K562 (cell line): ENCODE data around the gene PIRT. TPM values are rescaled to one million over a fixed set of nuclear protein-coding genes. Genes with fewer than 3 reads are reported as not detected.

Source experiments
- ATAC-seq: fragments of 200-7000 bp; cut with Tn5 transposase; 3 replicates; pipeline ENCODE4 v1.9.1; 2020; ENCODE audit warnings: moderate library complexity
- BruUV-seq: library from RNA; stranded (reverse); fragments of 400-500 nt; replicated peaks from 2 replicates; lab custom pipeline; 2021; lab: Mats Ljungman, UMichigan
- CTCF ChIA-PET: fragments of 300-600 bp; formaldehyde crosslinking; extraction: SDS; loops from one replicate; lab custom pipeline; 2021; ENCODE audit warnings: low intra/inter-chr PET ratio; lab: Yijun Ruan, JAX
- POLR2A ChIA-PET: fragments of 300-600, 350-650 bp; sonication (Branson Sonifier 250); formaldehyde crosslinking; extraction: SDS; loops from one replicate; lab custom pipeline; 2021; ENCODE audit warnings: antibody characterized with exemption, inconsistent platforms; lab: Yijun Ruan, JAX
- DNase-seq, 4 experiments: peaks; one replicate each; pipeline versions ENCODE4 v3.0.0 to v3.0.0-alpha.2; 2011 to 2018; ENCODE audit warnings: low spot score in 3 of 4, mixed read lengths in 3 of 4; ENCODE audit errors: extremely low read depth in 1 of 4
- FAIRE-seq: peaks from 2 replicates; lab custom pipeline; 2011; peaks lifted over from hg19 to GRCh38; lab: Jason Lieb, UNC
- H2AFZ ChIP-seq: 2 replicates; pipeline ENCODE4 v1.6.0; 2011; ENCODE audit warnings: low read depth, low read length, control low read depth, inconsistent platforms
- H3K27ac ChIP-seq: fragments of 200-600 bp; 3 replicates; pipeline ENCODE4 v1.8.0; 2011; ENCODE audit warnings: low read depth, mild to moderate bottlenecking, control low read depth, inconsistent platforms, low read length, moderate library complexity, mixed read lengths; ENCODE audit errors: extremely low read depth
- H3K27me3 ChIP-seq, 2 experiments: fragments of 300-600 bp in 1 of 2; 2 replicates in 1 of 2; 3 replicates in 1 of 2; pipeline versions ENCODE4 v1.6.0 to v1.8.0; 2011; ENCODE audit warnings: inconsistent platforms in 2 of 2, low read length in 2 of 2, mild to moderate bottlenecking in 1 of 2, mixed read lengths in 1 of 2, moderate library complexity in 1 of 2; ENCODE audit not compliant: control insufficient read depth in 2 of 2, insufficient read depth in 2 of 2
- H3K36me3 ChIP-seq: fragments of 300-600 bp; 3 replicates; pipeline ENCODE4 v1.8.0; 2011; ENCODE audit warnings: mild to moderate bottlenecking, low read length, inconsistent platforms; ENCODE audit not compliant: control insufficient read depth, insufficient read depth
- H3K4me1 ChIP-seq, 2 experiments: fragments of 200-600 bp in 1 of 2; replicated peaks in 1 of 2; 2 replicates in 1 of 2; 3 replicates in 1 of 2; pipeline versions ENCODE4 v1.5.1 to v1.8.0; 2011; ENCODE audit warnings: inconsistent platforms in 2 of 2, low read length in 2 of 2, mild to moderate bottlenecking in 1 of 2, mixed read lengths in 1 of 2, moderate library complexity in 1 of 2; ENCODE audit not compliant: control insufficient read depth in 2 of 2, insufficient read depth in 2 of 2
- H3K4me2 ChIP-seq: 2 replicates; pipeline ENCODE4 v1.6.1; 2011; ENCODE audit warnings: low read length, control low read depth, inconsistent platforms, mixed read lengths; ENCODE audit not compliant: insufficient read depth
- H3K4me3 ChIP-seq: fragments of 200-600 bp; sonication (generic), shearing (Covaris generic); 2 replicates; pipeline ENCODE4 v1.5.1; 2016; ENCODE audit warnings: control low read depth, inconsistent platforms
- H3K79me2 ChIP-seq: fragments of 200-600 bp; 3 replicates; pipeline ENCODE4 v1.8.0; 2011; ENCODE audit warnings: low read length, inconsistent platforms; ENCODE audit not compliant: control insufficient read depth, insufficient read depth
- H3K9ac ChIP-seq, 2 experiments: 2 replicates each; pipeline versions ENCODE4 v1.6.0 to v1.6.1; 2011; ENCODE audit warnings: low read depth in 2 of 2, low read length in 2 of 2, control low read depth in 1 of 2, inconsistent platforms in 1 of 2, mild to moderate bottlenecking in 1 of 2, mixed read lengths in 1 of 2; ENCODE audit not compliant: insufficient read depth in 1 of 2
- H3K9me1 ChIP-seq: one replicate; pipeline ENCODE4 v1.6.0; 2011; ENCODE audit warnings: inconsistent platforms, mild to moderate bottlenecking, low read length, moderate library complexity; ENCODE audit not compliant: control insufficient read depth, insufficient read depth
- H3K9me3 ChIP-seq: replicated peaks from 2 replicates; pipeline ENCODE4 v1.5.1; 2011; ENCODE audit warnings: low read depth, low read length, inconsistent platforms; ENCODE audit not compliant: control insufficient read depth, insufficient read depth
- H4K20me1 ChIP-seq: replicated peaks from 2 replicates; pipeline ENCODE4 v1.6.1; 2011; ENCODE audit warnings: low read length, inconsistent platforms, mixed read lengths; ENCODE audit not compliant: control insufficient read depth, insufficient read depth
- ARID1B ChIP-seq: fragments of 450-650 bp; IDR thresholded peaks from 2 replicates; pipeline ENCODE4 v1.6.1; 2016; ENCODE audit warnings: antibody characterized with exemption, mild to moderate bottlenecking, inconsistent platforms
- COPS2 ChIP-seq: fragments of 450-650 bp; conservative IDR thresholded peaks from 2 replicates; pipeline ENCODE4 v1.6.1; 2016; ENCODE audit warnings: mild to moderate bottlenecking, moderate library complexity
- ERF ChIP-seq: fragments of 450-650 bp; formaldehyde crosslinking; IDR thresholded peaks from 2 replicates; pipeline ENCODE4 v1.4.0; 2020; ENCODE audit warnings: mild to moderate bottlenecking, mixed read lengths
- HCFC1 ChIP-seq: IDR thresholded peaks from 2 replicates; pipeline ENCODE4 v1.6.1; 2012; ENCODE audit warnings: low read depth, low read length, improper control_type of control experiment
- HINFP ChIP-seq: fragments of 450-650 bp; conservative IDR thresholded peaks from 2 replicates; pipeline ENCODE4 v1.6.1; 2016; ENCODE audit warnings: missing genetic modification characterization, low read depth, mild to moderate bottlenecking, control low read depth, missing compliant biosample characterization
- MYC ChIP-seq, 2 experiments: fragments of 250-450 bp in 1 of 2; sonication (Bioruptor Pico) in 1 of 2; IDR thresholded peaks; 2 replicates each; pipeline versions ENCODE4 v1.5.1 to v1.6.1; 2012 to 2021; ENCODE audit warnings: low read depth in 2 of 2, borderline replicate concordance in 1 of 2, improper control_type of control experiment in 1 of 2, low read length in 1 of 2, mild to moderate bottlenecking in 1 of 2, moderate library complexity in 1 of 2
- NKRF ChIP-seq: fragments of 450-650 bp; IDR thresholded peaks from 2 replicates; pipeline ENCODE4 v1.6.1; 2016; ENCODE audit warnings: borderline replicate concordance
- NONO ChIP-seq, 2 experiments: fragments of 200-400 bp in 1 of 2; fragments of 450-650 bp in 1 of 2; formaldehyde crosslinking in 1 of 2; IDR thresholded peaks; 2 replicates each; pipeline ENCODE4 v1.6.1; 2017; ENCODE audit warnings: low read depth in 2 of 2, mild to moderate bottlenecking in 2 of 2, moderate library complexity in 2 of 2, low read length in 1 of 2
- PCBP1 ChIP-seq: fragments of 200-400 bp; formaldehyde crosslinking; IDR thresholded peaks from 2 replicates; pipeline ENCODE4 v1.6.1; 2018; ENCODE audit warnings: mild to moderate bottlenecking, low read depth, low read length; ENCODE audit not compliant: poor library complexity, severe bottlenecking
- RREB1 ChIP-seq: fragments of 250-450 bp; sonication (Bioruptor Pico); IDR thresholded peaks from 2 replicates; pipeline ENCODE4 v1.4.0; 2020
- TCF3 ChIP-seq: sonication (generic); formaldehyde crosslinking; IDR thresholded peaks from 2 replicates; pipeline ENCODE4 v1.4.0; 2020; ENCODE audit warnings: mild to moderate bottlenecking, missing genetic modification reagents
- ZNF584 ChIP-seq: fragments of 200-800 bp; sonication (Bioruptor generic); IDR thresholded peaks from 2 replicates; pipeline ENCODE4 v1.6.1; 2016; ENCODE audit warnings: low read depth, mild to moderate bottlenecking, missing genetic modification characterization, missing compliant biosample characterization
- WGBS: fragments of 100-300 bp; shearing (Covaris generic); methylation state at CpG from one replicate; pipeline ENCODE4 v1.1.6; 2016; ENCODE audit warnings: low coverage, mixed read lengths; ENCODE audit not compliant: insufficient coverage; ENCODE audit errors: missing lambda C conversion rate; 5-methylcytosine and 5-hydroxymethylcytosine counted together
- in situ Hi-C: fragments of 300-500 bp; cut with MboI; formaldehyde crosslinking; loops from 4 replicates; pipeline ENCODE4 v1.15.0; 2018; ENCODE audit warnings: inconsistent platforms, mixed read lengths
- intact Hi-C: fragments of 100-400 bp; cut with micrococcal nuclease; formaldehyde crosslinking; loops from 2 replicates; pipeline ENCODE4 v1.14.2; 2022
- polyA plus RNA-seq, 8 experiments: library from polyadenylated mRNA; depleted of rRNA in 4 of 8; stranded (reverse) in 5 of 8; unstranded in 3 of 8; fragments of >200 nt; fragmentation: Nextera tagmentation in 2 of 8; fragmentation: Illumina TruSeq in 1 of 8; extraction: Ambion mirVana in 2 of 8; extraction: Trizol in 1 of 8; gene quantifications; 2 replicates each; pipeline versions ENCODE4 v1.2.1 to v1.2.3, GENCODE V29; 2011 to 2014; ENCODE audit warnings: inconsistent platforms in 1 of 8, missing spikeins in 1 of 8
- total RNA-seq, 7 experiments: library from RNA; depleted of rRNA in 6 of 7; stranded (reverse); fragments of >200 nt in 6 of 7; fragmentation: Illumina TruSeq in 2 of 7; extraction: Trizol in 2 of 7; gene quantifications; 2 replicates each; pipeline versions ENCODE4 v1.2.1 to v1.2.3, GENCODE V29; 2011 to 2021; ENCODE audit warnings: low replicate concordance in 1 of 7

Gene PIRT
- total and polyA plus RNA-seq, 9 of the 15 experiments (the other 6 are each of a cell fraction or from before 2014, with no cell fraction given), result not detected

DNA sequence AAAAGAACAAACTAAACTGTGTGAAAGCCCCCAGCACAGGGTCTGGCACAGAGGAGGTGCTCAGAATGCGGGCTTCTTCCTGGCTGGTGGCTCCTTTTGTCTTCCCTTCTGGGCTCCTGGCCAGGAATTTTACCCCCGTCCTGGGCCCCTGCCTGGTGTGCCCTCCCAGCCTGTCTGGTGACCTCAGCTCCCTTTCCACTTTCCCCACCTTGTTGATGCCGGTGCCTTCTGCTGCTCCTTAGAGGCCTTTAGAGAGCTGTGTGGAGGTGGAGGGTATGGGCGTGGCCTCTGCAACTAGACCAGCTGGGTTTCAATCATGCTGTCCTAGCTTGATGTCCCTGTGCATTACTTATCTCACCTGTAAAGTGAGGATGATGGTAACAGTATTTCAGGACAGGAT, 16.8 kb downstream of the PIRT start (continued):
- TF ChIP-seq ZNF584 (CRISPR knock-in tag), result no peak
- TF ChIP-seq PCBP1, result no peak
- TF ChIP-seq HCFC1, result no peak
- no peak for TF ChIP-seq RREB1 (CRISPR knock-in tag)

- Histone ChIP-seq H2AFZ (no peak overlapping the region), H3K9me1 (no peaks in the 10 kb centered on the region), H3K27ac (no peak overlapping the region), H4K20me1 (no peaks in the 10 kb centered on the region), H3K79me2 (no peaks in the 10 kb centered on the region), H3K36me3 (no peaks in the 10 kb centered on the region), H3K9me3 (no peaks in the 10 kb centered on the region), H3K9ac (no peak overlapping the region), H3K4me3 (no peak overlapping the region), H3K27me3 (peaks cover 0 to 5% of the 10 kb centered on the region in 2 experiments; a peak in 1 of 5 replicates), H3K4me2 (no peak overlapping the region), H3K4me1 (no peaks in the 10 kb centered on the region)
- FAIRE-seq, result no peak
- in situ Hi-C loops, result no loop called here
- DNase-seq, result no peak
- intact Hi-C loops, result no loop called here
- ChIA-PET CTCF (no interaction called here), POLR2A (no interaction called here)
- WGBS, result 0% methylated on average over 4 of the region's 5 CpGs
- no TSS peak for BruUV-seq
- no peak for ATAC-seq
- TF ChIP-seq HINFP (tag) (no peak), TCF3 (no peak), NKRF (no peak), COPS2 (no peak), ARID1B (no peak), NONO (IDR thresholded peaks at IDR 0.05; ENCODE audit: low read depth in 2 of 2, low read length in 1 of 2) (no peak), ERF (CRISPR knock-in tag) (no peak), MYC (IDR thresholded peaks at IDR 0.05; ENCODE audit: low read depth, low read length) (no peak), MYC (CRISPR knock-in tag; IDR thresholded peaks at IDR 0.05; ENCODE audit: borderline replicate concordance, low read depth) (no peak)
Measured at GRCh38 chr17:10815319-10815718, 22.6 kb downstream of the PIRT start.
